T-helper 2 cell (primary cell): ENCODE measurements around the gene TRIO.
A peak's percentile ranks its signal among the peaks of the same experiment; 100 is the strongest.

Experiments used
- DNase-seq, 5 experiments: peaks; one replicate each; pipeline versions ENCODE4 v3.0.0 to v3.0.0-alpha.2; 2012 to 2022

The TRIO gene

DNA sequence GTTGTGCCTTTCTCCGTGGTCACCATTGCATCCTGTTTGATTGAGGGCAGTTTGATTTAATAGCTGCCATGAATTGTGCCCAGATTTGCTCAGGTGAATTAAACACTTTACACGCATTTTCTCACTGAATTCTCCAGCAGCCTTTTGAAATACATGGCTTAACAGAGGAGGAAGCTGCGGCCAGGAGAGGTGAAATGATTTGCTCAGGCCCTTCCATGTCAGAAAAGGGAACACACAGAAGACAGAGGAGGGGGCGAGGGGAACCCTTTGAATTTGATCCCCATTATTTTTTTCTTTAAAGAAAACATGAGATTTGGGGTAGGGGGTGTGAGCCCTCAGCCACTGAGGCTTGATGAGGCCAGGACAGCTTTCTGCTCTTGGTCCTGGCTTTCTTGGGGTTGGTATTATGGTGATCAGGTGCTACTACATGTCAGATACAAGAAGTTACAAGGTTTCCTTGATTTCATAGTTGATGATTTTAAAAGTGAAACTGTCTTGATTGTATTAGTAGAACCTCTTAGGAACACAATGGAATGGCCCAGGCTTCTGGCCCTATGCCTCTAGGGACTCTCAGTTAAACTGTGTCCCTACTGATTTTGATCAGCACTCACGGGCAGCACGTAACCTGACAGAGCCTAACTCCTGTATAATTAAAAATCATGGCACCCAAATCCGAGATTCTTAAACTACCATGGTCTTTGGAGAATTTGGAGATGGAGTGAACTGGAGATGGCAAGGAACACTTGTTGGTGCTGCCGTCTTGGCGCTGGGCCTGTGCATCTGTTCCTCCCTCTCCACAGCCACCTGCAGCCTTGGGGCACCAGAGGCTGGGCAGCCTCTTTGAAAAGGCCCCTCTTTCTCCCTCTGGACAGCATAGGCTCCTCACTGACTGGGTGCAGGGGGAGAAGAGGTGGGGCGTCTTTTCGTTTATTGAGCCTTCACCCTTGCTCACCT is 107.9 kb downstream of the TRIO start:
- DNase-seq = no peak

DNA sequence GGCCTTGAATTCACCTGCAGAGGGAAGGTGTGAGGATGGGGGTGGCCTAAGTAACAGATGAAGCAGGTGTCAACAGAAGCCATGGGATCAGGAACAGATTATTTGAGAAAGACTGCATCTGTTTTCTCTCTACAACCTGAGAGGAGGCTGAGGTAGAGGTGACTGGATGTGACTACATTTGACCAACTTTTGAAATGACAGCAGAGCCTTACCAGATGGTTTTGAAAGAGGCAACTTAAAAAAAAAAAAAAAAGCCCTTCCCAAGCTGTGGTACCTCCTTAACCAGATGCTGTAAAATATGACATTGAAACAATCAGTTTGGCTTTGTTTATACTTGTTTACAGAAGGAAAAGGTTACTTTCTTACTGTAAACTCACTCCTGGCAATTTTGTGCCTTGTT is 108.6 kb downstream of the TRIO start:
- peak in 1 of 5 experiments; percentile 13 for DNase-seq

DNA sequence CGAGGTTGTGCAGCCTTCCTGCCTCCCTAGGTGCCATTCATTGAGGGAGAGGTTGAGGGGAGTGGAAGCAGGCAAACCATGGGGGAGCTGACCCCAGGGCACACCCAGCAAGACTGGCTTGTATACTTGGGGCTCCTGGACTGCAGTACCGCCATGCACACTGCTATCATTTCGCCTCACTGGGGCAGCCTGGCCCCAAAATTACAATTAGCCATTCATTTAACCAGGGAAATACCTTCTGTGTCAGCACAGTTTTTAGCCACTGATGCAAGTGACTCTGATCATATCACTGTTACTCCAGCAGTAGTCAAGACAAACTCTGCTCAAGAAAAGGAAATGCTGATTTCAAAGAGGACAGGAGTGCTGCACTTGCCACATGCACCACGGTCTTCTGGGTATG is 109.7 kb downstream of the TRIO start:
- DNase-seq = no peak

DNA sequence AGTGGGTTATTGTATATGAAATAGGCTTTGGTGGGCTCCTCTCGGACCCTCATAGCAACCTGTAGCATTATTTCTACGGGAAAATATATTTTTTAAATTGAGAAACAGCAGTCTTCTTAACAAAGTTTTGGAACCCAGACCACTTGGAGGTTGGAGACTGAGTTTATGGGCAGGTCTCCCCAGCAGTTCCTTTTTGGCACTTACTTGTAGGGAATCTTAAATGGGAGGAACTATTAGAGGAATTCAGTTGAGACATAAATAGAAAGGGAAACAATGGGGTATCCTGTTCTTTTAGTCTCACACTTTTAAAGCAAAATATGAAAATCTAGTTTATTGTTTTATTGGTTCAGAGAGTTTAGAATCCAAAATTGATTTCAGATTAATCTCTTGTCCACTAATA is 111.5 kb downstream of the TRIO start:
- DNase-seq = no peak

DNA sequence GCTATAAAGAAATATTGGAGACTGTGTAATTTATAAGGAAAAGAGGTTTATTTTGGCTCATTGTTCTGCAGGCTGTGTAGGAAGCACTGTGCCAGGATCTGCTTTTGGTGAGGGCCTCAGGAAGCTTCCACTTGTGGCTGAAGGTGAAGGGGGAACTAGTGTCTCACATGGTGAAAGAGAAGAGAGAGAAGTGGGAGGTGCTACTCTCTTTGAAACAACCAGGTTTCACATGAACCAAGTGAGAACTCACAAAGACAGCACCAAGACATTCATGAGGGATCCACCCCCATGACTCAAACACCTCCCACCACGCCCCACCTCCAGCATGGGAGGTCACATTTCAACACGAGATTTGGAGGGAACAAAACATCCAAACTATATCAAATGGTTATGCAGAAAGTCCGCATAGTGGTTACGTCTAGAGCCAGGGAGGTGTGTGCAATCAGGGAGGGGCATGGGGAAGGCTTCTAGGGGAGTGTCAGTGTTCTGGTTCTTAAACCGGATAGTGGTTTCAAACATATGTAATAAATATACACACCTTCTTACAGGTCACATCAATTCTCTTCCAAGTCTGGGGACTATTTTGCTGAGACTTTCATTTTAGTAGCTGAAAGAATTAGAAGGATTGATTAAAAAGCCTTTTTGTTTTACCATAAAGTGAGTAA is 113.0 kb downstream of the TRIO start:
- no peak for DNase-seq

DNA sequence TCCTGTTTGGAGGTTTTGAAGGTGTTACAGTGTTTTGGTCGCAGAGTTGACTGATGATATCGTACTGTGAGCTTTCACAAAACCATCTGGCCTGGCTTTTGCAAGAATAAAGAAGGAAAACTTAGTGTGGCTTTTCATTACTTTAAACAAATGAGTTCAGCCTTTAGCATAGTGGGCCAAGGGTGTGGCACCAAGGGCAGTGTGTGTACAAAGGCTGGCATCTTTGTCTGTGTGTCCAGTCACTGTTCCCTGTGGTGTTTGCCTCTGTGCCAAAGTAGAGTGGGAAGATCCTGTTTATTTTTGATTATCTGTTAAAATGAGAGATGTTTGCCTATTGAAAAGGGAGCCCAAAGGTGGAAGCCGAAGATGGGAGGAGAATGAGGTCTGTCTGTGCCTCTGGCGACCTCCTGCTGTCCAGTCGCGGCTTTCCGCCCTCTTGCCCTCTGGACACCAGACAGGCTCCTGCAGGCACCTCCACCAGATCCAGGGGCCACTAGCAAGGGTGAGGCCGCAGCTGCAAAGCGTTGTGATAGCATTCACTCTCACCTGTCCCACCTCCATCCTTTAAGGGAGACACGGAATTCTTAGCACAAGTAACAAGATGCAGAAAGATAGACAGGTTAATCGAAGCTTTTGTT is 113.7 kb downstream of the TRIO start:
- DNase-seq = no peak

DNA sequence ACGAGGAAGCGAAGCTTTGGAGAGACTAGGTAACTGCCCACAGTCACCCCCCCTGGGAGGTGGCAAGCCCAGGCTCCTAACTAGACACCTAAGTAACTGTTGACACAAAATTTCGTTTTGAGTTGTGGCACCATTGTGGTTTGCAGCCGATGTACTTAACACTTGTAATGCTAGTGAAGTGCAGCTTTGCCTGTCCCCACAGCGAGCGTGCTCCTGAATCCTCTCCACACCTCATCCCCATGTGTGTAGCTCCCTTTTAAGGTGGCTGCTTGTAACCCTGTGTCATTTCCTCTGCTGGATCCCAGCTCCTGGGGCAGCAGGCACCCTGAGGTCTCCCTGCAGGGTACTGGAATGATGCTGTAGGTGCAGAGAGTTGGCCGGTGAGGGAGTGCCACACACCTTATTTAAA is 114.9 kb downstream of the TRIO start:
- peak in 1 of 5 experiments; percentile 9 for DNase-seq

DNA sequence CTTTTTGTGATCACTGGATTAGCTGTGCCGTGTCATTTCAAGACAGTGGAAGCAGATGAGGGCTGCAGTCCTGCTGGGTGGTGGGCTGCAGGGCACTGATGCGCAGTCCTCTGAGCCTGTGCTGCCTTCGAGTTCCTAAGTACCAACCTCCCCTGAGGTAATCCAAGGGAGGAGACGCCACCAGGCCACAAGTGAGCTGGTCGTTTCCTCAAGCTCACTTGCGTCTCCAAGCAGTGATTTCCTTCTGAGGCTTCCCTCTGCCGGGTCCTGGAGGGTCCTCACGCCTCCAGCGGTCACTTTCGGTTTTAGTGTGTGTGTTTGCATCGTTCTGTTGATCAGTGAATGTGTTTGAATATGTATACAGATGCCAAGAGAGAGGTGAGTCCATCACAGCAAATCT is 115.7 kb downstream of the TRIO start:
- peak in 1 of 5 experiments; percentile 13 for DNase-seq

DNA sequence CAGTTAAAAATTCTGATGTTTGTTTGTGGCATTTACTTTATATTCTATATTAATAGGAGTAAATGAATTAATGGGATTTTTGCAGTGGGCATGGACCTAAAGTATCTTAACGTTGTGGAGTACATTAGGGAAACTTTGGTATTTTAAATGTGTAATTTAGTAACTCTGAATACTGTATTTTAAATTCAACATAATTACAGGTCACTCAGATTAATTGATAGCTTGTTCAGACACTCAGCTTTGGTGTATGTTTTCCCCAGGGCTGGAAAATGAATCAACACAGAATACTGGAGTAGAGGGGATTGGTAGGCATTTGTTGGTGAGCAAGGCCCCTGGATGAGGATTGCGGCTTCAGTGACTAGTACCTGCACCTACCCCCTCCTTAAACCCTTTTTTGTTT is 117.5 kb downstream of the TRIO start:
- no peak for DNase-seq

DNA sequence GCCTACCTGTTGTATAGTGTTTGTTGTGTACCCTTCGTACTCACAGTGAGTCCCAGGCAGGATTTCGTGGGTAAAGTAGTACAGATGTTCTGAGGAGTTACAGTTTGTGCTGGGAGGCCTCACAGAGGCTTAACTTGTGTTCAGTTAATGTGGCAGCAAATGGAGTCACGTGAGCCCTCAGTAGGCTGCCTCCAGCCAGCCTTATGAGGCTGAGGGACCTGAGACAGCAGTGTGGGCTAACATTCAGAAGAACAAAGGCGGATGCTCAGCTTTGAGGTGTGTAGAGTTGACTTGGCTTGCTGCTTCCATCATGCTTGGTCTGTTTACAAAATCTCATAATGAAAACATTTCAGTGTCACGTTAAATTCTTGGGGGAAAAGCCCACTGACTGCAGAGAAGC is 118.1 kb downstream of the TRIO start:
- DNase-seq = peak in 1 of 5 experiments; percentile 4

DNA sequence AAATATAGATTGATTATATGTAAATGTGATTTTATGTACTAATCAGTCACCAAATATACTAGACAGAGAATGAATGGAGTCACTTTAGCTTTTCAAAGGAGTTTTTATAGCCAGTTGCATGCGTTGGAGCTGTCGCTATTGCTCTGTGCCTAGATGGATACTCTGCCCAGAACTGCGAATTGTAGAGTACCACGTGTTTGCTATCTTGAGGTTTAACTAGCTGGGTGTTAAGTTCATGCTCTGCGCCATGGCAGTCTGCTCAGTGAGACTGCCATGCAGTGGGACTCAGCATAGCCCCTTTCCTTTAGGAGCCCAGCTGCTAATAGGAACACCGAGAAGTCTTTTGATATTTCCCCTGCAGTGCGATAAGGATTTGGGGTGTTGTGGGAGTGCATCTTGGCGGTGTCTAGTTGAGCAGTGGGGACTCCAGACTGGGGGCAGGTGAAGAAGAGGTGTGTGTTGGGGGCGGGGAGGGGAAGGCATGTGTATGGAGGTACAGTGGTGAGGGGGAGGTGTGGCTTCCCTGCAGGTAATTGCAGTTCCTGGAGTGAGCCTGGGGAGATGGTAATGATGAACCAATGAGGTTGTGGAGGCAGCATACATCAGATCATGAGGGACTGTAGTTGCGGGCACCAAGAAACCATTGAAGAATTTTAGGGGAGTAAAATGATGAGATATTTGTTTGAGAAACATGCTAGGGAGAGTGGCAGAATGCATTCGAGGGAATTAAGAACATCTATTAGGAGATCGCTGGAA is 118.9 kb downstream of the TRIO start:
- no peak for DNase-seq

DNA sequence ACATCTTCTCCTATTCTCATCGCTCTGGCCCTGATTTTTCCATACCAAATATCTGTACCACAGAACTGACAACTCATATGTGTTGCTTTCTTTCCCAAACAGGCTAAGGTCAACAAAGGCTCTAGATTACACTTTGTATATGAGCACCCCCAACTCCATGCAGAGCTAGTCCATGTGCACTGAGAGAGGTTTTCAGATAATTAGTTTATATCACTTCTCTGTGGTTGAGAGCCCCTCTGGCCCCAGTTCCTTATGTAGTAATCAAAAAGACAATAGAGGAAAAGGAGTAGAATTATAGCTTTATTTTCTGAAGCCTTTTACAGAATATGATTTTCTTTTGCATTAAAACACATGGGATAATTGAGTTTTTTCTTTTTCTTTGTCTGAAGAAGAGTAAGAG is 120.0 kb downstream of the TRIO start:
- no peak for DNase-seq

DNA sequence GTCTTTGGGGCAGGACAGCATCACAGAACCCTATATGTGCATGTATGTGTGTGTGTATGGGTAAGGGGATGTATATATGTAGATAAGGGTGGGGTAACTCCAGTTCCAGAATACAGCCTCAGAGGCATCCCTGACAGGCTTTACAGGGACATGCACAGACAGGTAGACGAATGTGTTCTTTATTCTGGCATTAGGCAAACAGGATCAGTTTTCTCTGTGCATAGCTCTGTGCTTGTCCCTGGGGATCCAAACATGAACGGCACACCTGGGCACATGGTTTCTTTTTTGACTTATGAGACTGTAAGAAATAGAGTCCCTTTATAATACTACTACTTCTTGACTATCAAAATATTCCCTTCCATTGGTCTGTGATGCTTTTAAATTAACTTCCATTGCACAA is 120.6 kb downstream of the TRIO start:
- no peak for DNase-seq

DNA sequence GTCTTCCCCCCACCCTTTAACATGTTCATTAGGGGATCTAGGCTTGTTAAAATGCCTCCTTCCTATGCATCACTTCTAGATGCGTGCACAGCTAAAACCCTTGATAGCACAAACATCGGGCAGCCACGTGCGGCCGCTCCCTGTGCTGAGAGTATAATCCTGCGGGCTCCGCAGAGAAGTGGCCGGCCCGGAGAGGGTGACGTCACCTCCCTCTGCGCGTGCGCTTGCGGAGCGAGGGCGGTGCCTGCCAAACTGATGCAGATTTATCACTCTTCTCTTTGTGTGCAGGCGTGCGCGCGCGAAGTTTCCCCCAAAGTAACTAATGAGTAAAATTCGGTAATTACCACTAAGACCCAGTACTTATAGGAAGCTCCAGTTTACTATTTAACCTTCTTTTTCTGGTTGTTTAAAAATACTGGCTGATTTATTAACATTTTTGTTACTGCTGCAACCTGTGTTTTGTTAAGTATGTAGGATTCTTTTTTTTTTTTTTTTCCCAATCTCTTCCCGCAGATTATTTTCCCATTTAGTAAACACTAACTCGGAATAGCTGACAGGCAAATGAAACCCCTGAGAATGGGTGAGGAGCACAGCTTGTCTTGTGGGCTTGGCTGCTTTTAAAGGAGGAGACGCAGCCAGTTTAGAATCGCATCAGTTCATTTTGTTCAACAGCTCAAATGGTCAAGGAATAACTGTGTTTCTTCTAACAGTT is 121.6 kb downstream of the TRIO start:
- DNase-seq = peak in 4 of 5 experiments; percentile 17 to 74 (median 34)

DNA sequence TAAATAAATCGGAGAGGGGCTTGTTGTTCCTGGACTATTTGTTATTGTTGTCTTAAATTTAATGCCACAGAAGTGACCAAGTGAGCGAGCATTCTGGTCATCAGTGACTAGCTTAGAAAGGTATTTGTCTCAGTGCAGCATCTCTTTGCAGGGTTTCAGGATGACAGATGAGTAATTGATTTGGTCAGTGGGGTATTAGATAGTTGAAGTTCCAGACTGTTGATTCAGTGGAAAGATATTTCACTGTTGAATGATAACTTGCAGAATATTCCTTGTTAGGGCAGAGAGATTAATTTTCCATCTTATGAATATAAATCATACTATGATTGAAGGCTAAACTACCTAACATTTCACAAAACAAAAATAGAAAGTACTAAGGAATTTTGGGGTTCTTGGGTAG is 122.4 kb downstream of the TRIO start:
- no peak for DNase-seq

DNA sequence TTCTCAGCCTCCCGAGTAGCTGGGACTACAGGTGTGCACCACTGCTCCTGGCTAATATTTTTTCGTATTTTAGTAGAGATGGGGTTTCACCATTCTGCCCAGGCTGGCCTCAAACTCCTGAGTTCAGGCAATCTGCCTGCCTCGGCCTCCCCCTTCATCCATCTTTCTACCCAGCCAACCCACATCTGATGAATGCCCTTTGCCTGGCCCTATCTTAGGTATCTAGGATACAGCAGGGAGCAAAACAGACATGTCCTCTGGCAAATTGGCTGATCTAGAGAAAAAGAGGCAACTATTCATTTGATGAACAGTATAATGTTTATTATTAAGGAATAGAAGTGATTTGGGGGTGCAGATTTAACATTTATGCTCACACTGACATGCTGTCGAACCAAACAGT is 123.0 kb downstream of the TRIO start:
- no peak for DNase-seq

DNA sequence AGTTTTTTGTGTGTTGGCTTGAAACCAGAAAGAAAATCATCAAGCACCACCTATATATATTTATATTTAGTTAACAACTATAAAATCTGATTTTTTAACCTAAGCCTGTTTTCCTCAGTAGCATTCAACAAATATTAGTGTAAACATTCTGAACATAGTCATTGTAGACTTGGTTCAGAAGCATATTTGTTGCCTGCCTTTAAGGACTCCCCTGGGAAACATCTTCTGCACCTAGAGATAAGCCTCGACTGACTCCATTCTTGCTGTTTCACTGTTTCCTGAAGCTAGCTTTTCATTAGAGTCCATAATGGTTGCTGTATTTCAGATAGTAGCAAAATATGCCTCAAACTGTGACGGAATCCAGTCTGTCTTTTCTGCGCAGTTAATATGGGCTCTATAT is 123.5 kb downstream of the TRIO start:
- DNase-seq = no peak

DNA sequence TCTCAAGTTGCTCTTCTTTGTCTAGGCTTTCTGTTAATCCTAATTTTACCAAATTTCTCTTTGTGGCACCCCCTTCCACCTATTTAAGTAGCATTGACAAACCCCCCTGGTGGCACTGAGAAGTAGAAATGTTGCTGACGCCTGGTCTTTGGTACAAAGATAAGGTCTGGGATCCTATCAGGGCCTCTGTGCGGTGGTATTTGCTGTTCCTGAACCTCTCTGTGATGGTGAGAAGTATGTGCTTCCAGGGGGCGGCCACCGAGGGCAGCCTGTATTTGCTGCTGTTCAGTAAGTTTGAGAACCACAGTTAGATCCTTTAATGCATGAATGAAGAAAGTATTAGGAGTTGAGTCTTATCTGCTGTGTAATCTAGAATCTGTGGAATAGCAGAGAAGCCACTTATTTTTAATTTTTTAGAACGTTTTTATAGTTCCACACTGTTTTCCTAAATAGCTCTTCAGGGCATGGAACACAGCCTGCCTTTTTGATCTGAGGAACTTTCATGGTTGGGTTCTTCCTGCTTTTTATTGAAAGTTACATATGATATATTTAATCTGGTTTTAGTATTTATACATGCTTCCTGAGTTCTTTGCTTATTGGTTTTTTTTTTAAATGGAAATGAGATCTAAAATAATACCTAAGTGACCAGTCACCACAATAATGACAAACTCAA is 124.2 kb downstream of the TRIO start:
- no peak for DNase-seq

DNA sequence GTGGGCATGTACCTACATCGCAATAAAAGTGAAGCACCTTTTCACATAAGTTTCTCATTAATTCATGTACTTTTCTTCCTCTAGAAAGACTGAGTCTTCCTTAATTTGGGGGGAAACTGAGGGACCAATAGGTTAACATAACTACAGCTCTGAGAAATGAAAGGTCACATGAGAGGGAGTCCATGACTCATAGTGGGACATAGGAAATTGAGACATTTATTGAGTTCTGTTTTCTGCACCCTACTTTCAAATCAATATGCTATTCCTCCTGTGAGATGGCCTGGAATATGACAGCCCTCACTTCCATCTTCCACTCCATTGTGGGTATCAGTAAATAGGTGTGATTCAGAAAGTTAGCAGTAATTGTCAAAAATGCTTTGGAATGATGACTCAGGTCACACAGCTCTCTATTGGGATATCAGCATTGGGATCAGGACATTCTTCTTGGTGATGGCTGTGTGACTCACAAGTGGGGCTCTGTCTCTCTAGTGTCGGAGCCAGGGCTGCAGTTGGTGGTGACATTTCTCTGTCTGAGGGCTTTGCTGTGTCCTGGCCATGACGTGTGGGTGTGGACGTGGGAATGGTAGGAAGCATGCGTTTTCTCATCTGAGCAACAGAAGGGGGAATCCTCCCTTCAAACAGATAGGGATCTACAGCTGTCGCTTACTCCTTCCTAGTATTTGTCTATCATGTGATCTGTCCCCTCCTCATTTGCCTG is 125.0 kb downstream of the TRIO start:
- DNase-seq = no peak

DNA sequence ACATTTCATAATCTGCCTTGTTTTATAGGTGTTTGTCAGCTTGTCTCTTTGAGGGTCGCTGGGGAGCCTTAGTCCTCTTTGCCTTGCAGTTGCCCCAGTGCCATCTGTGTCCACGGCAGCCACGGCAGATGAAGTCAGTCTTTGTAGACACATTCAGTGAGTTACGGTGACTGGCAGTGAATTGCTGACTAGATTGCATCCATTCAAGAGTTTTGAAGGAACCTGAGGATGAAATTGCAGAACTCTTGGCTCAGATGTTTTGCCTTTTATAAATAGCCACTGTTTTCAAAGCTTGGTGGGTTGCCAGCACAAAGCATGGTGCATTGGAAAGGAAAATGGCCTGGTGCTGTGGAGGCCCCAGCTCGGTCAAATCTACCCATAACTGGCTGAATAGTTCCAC is 125.6 kb downstream of the TRIO start:
- DNase-seq = no peak

DNA sequence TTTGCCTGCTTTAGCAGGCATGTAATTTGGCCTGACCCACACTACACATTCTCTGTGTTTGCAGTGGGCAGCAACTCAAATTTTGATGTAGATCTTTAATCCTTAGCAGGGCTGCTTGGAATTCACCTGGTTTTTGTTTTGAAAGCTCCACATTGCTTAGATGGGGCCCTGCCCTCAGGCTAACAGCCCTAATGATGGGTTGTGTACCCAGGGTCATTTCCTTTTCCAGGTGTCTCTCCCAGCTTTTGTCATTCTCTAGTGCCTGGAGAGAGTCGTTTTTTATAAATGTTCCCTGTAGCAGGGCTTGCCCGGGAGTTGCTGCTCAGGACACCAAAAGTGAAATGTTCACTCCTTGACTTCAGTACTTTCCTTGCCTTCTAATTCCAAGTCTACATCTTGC is 126.3 kb downstream of the TRIO start:
- DNase-seq = no peak
